Stimulated activated CD4-positive, alpha-beta T cell treated with anti-CD3 and anti-CD28 coated beads, Interleukin-1b, Interleukin-23, amount 100 ng/mL, for 4 hours (primary cell): Measurements from ENCODE around the gene RINL.

ENCODE experiments used
- DNase-seq, 2 donors: peaks; one replicate each; pipeline ENCODE4 v3.0.0-alpha.2; 2020; ENCODE audit warnings: low read depth in 2 of 2

Gene RINL

GRCh38 chr19:38877781-38878574 lies at the start of gene RINL:
TSS of gene RINL (minus strand) at chr19:38878275. CDS start at chr19:38876742, 1,533 bp downstream.
- peak; percentile 54 to 58 for DNase-seq

- DNase-seq, result no peak
Observed at GRCh38 chr19:38924388-38924787, 46.3 kb upstream of the RINL start.

GRCh38 chr19:38922482-38922881 lies 44.4 kb upstream of the RINL start:
- DNase-seq, result no peak

GRCh38 chr19:38921420-38922274 lies 43.6 kb upstream of the RINL start:
- no peak for DNase-seq

GRCh38 chr19:38920602-38921419 lies 42.7 kb upstream of the RINL start:
- no peak for DNase-seq

- DNase-seq, result no peak
Observed at GRCh38 chr19:38919837-38920601, 41.9 kb upstream of the RINL start.

- no peak for DNase-seq
Observed at GRCh38 chr19:38918526-38918925, 40.5 kb upstream of the RINL start.

GRCh38 chr19:38917921-38918491 lies 39.9 kb upstream of the RINL start:
- DNase-seq, result no peak

- no peak for DNase-seq
Observed at GRCh38 chr19:38917516-38917915, 39.4 kb upstream of the RINL start.

GRCh38 chr19:38915329-38916321 lies 37.5 kb upstream of the RINL start:
- no peak for DNase-seq

GRCh38 chr19:38913958-38914357 lies 35.9 kb upstream of the RINL start:
- no peak for DNase-seq

GRCh38 chr19:38912600-38913514 lies 34.8 kb upstream of the RINL start:
- DNase-seq, result no peak

GRCh38 chr19:38911388-38912001 lies 33.4 kb upstream of the RINL start:
- no peak for DNase-seq

- DNase-seq, result no peak
Observed at GRCh38 chr19:38910488-38910887, 32.4 kb upstream of the RINL start.

GRCh38 chr19:38908911-38909310 lies 30.8 kb upstream of the RINL start:
- no peak for DNase-seq

GRCh38 chr19:38907670-38908069 lies 29.6 kb upstream of the RINL start:
- DNase-seq, result no peak

GRCh38 chr19:38907227-38907626 lies 29.2 kb upstream of the RINL start:
- no peak for DNase-seq

GRCh38 chr19:38905620-38906019 lies 27.5 kb upstream of the RINL start:
- no peak for DNase-seq
